B cell (primary cell): ENCODE measurements around the gene ZFP91. TPM values are rescaled to one million over a fixed set of nuclear protein-coding genes. Genes with fewer than 3 reads are reported as not detected.

Experiments used
- ATAC-seq: fragments of 200-7000 bp; cut with Tn5 transposase; one replicate; pipeline ENCODE4 v1.10.0; 2021; ENCODE audit warnings: low read depth, mild to moderate bottlenecking, moderate number of reproducible peaks, moderate library complexity
- CTCF ChIA-PET: fragments of 350-600 bp; sonication (Branson Sonifier 250); formaldehyde crosslinking; loops from one replicate; lab custom pipeline; 2021; ENCODE audit warnings: antibody characterized with exemption, inconsistent platforms; lab: Charles Lee
- POLR2A ChIA-PET: fragments of 350-600 bp; sonication (Branson Sonifier 250); formaldehyde crosslinking; loops from one replicate; lab custom pipeline; 2021; ENCODE audit warnings: antibody characterized with exemption; lab: Charles Lee
- DNase-seq: peaks from one replicate; pipeline ENCODE4 v3.0.0; 2013
- H2AFZ ChIP-seq: 2 replicates; pipeline ENCODE4 v1.6.1; 2012; ENCODE audit warnings: mild to moderate bottlenecking, low read depth, low read length; ENCODE audit not compliant: insufficient read depth, poor library complexity, severe bottlenecking
- H3K27ac ChIP-seq, 2 donors: 1 replicate in 1 of 2; 2 replicates in 1 of 2; pipeline ENCODE4 v1.5.1; 2012 to 2013; ENCODE audit warnings: low read length in 2 of 2, mild to moderate bottlenecking in 2 of 2, moderate library complexity in 1 of 2
- H3K27me3 ChIP-seq, 4 experiments: fragments of 200-600 bp in 1 of 4; sonication (generic) in 1 of 4; replicated peaks in 1 of 4; 1 replicate in 2 of 4; 2 replicates in 2 of 4; pipeline versions ENCODE4 v1.6.1 to v1.7.0; 2013 to 2016; ENCODE audit warnings: low read length in 3 of 4, mild to moderate bottlenecking in 2 of 4, mixed read lengths in 1 of 4, moderate library complexity in 1 of 4; ENCODE audit not compliant: insufficient read depth in 4 of 4, control insufficient read depth in 3 of 4; ENCODE audit errors: control extremely low read depth in 1 of 4
- H3K36me3 ChIP-seq, 2 experiments: replicated peaks in 1 of 2; 1 replicate in 1 of 2; 2 replicates in 1 of 2; pipeline versions ENCODE4 v1.6.1 to v1.7.1; 2013; ENCODE audit warnings: low read length in 1 of 2; ENCODE audit not compliant: insufficient read depth in 2 of 2, control insufficient read depth in 1 of 2; ENCODE audit errors: control extremely low read depth in 1 of 2, extremely low read depth in 1 of 2
- H3K4me1 ChIP-seq, 2 donors: fragments of 200-600 bp in 1 of 2; sonication (generic) in 1 of 2; 1 replicate in 1 of 2; 2 replicates in 1 of 2; pipeline versions ENCODE4 v1.5.1 to v1.6.1; 2013 to 2017; ENCODE audit warnings: low read length in 2 of 2; ENCODE audit not compliant: control insufficient read depth in 2 of 2, insufficient read depth in 2 of 2
- H3K4me2 ChIP-seq: replicated peaks from 2 replicates; pipeline ENCODE3; 2012; ENCODE audit warnings: mild to moderate bottlenecking, low read depth, low read length; ENCODE audit not compliant: poor library complexity, severe bottlenecking
- H3K4me3 ChIP-seq, 5 experiments: fragments of 200-600 bp in 1 of 5; sonication (generic) in 1 of 5; 1 replicate in 3 of 5; 2 replicates in 2 of 5; pipeline versions ENCODE4 v1.5.1 to v1.7.0; 2011 to 2016; ENCODE audit warnings: low read length in 4 of 5, mild to moderate bottlenecking in 4 of 5, low read depth in 2 of 5, control low read depth in 1 of 5, moderate library complexity in 1 of 5; ENCODE audit not compliant: insufficient read depth in 1 of 5; ENCODE audit errors: control extremely low read depth in 1 of 5, extremely low read depth in 1 of 5
- H3K79me2 ChIP-seq: fragments of 200-600 bp; sonication (generic); one replicate; pipeline ENCODE4 v1.6.0; 2016; ENCODE audit warnings: low read length; ENCODE audit not compliant: control insufficient read depth, insufficient read depth
- H3K9ac ChIP-seq: fragments of 200-600 bp; sonication (generic); 2 replicates; pipeline ENCODE4 v1.6.1; 2017; ENCODE audit warnings: mild to moderate bottlenecking, low read length, moderate library complexity
- H3K9me3 ChIP-seq, 3 donors: one replicate each; pipeline versions ENCODE4 v1.6.1 to v1.7.1; 2013; ENCODE audit warnings: low read length in 2 of 3; ENCODE audit not compliant: control insufficient read depth in 2 of 3, insufficient read depth in 1 of 3; ENCODE audit errors: control extremely low read depth in 1 of 3
- H4K20me1 ChIP-seq: 2 replicates; pipeline ENCODE4 v1.6.0; 2012; ENCODE audit warnings: mild to moderate bottlenecking, low read length; ENCODE audit not compliant: insufficient read depth, control insufficient read depth, poor library complexity, severe bottlenecking
- H3K27ac Mint-ChIP-seq: one replicate; pipeline ENCODE4 v1.8.0; 2021; ENCODE audit warnings: mixed read lengths
- H3K27me3 Mint-ChIP-seq: one replicate; pipeline ENCODE4 v1.8.0; 2021; ENCODE audit warnings: mixed read lengths
- H3K4me1 Mint-ChIP-seq: one replicate; pipeline ENCODE4 v1.8.0; 2021; ENCODE audit warnings: mixed read lengths
- H3K4me3 Mint-ChIP-seq: one replicate; pipeline ENCODE4 v1.8.0; 2021; ENCODE audit warnings: mixed read lengths
- H3K9me3 Mint-ChIP-seq: one replicate; pipeline ENCODE4 v1.8.0; 2022; ENCODE audit warnings: mixed read lengths; ENCODE audit not compliant: insufficient read depth
- EZH2 ChIP-seq: IDR thresholded peaks from 2 replicates; pipeline ENCODE4 v1.6.1; 2012; ENCODE audit warnings: borderline replicate concordance, low read depth, mild to moderate bottlenecking, moderate library complexity, low read length; ENCODE audit not compliant: insufficient read depth, poor library complexity, severe bottlenecking
- WGBS: methylation state at CpG from one replicate; pipeline ENCODE4 v1.1.5; 2013; ENCODE audit warnings: missing lambda C conversion rate; ENCODE audit not compliant: insufficient coverage; 5-methylcytosine and 5-hydroxymethylcytosine counted together
- intact Hi-C: fragments of 100-400 bp; cut with micrococcal nuclease; formaldehyde crosslinking; loops from one replicate; pipeline ENCODE4 v1.10.0; 2022
- polyA plus RNA-seq: library from polyadenylated mRNA; depleted of rRNA; stranded (reverse); fragments of >200 nt; gene quantifications from 2 replicates; pipeline ENCODE4 v1.2.3, GENCODE V29; 2012
- total RNA-seq, 2 donors: library from RNA; stranded (reverse); fragments of 120-200 nt in 1 of 2; gene quantifications; 1 replicate in 1 of 2; 2 replicates in 1 of 2; pipeline versions ENCODE4 v1.2.3 to v1.2.4, GENCODE V29; 2013 to 2022
- TF ChIP-seq, protein P1 (sequence below): fragments of 200-600 bp; IDR thresholded peaks from one replicate; pipeline ENCODE4 v1.8.0; 2022; ENCODE audit warnings: antibody characterized with exemption, mild to moderate bottlenecking

The ZFP91 gene
- total and polyA plus RNA-seq, 2 donors (not counting 1 experiment from before 2014, with no cell fraction given): 14.4 to 51.2 TPM

DNA sequence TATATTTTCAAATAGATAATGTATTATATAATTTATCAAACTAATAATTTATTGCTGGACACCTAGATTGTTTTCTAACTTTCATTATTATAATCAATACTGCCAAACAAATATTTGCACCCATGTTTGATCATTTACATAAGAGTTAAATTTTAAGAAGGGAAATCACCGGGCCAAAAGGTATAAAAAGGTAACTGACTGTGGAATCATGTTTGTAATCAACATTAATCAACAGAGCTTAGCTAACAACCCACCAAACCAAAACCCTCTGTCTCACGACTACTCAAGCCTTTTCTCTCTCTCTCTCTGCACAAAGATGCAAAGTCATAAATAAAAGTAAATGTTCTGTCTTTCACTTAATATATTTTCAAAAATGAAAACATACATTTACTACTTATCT lies 18.0 kb upstream of the ZFP91 start:
- ChIA-PET CTCF (interaction anchor here (1.0 to 1.9 kb wide), 3 partner anchors 12 to 37 kb away, joined by 3 to 8 read pairs (median 5); partner anchors contain the start of gene LPXN), POLR2A (no interaction called here)
- Histone ChIP-seq H3K4me3 (no peak overlapping the region), H3K9me3 (no peaks in the 10 kb centered on the region), H3K27ac (peak overlapping the region in 1 of 2 donors; percentile 49), H3K79me2 (peaks cover 67% of the 10 kb centered on the region), H3K27me3 (no peaks in the 10 kb centered on the region), H3K4me2 (no peak overlapping the region), H3K36me3 (peaks cover 15 to 33% of the 10 kb centered on the region in 2 experiments), H3K4me1 (peaks cover 18 to 22% of the 10 kb centered on the region in 2 donors), H2AFZ (no peak overlapping the region), H3K9ac (no peak overlapping the region), H4K20me1 (no peaks in the 10 kb centered on the region)
- no peak overlapping the region for H3K27ac Mint-ChIP-seq
- DNase-seq: no peak
- TF ChIP-seq, protein P1, sequence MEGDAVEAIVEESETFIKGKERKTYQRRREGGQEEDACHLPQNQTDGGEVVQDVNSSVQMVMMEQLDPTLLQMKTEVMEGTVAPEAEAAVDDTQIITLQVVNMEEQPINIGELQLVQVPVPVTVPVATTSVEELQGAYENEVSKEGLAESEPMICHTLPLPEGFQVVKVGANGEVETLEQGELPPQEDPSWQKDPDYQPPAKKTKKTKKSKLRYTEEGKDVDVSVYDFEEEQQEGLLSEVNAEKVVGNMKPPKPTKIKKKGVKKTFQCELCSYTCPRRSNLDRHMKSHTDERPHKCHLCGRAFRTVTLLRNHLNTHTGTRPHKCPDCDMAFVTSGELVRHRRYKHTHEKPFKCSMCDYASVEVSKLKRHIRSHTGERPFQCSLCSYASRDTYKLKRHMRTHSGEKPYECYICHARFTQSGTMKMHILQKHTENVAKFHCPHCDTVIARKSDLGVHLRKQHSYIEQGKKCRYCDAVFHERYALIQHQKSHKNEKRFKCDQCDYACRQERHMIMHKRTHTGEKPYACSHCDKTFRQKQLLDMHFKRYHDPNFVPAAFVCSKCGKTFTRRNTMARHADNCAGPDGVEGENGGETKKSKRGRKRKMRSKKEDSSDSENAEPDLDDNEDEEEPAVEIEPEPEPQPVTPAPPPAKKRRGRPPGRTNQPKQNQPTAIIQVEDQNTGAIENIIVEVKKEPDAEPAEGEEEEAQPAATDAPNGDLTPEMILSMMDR: no peak
- TF ChIP-seq EZH2: no peak
- no peaks in the 10 kb centered on the region for H3K27me3 Mint-ChIP-seq
- peaks cover 41% of the 10 kb centered on the region for H3K4me1 Mint-ChIP-seq
- no CpG with 5 or more reads among the region's 2 CpGs for WGBS
- no peak for ATAC-seq
- no peak overlapping the region for H3K4me3 Mint-ChIP-seq
- H3K9me3 Mint-ChIP-seq: no peaks in the 10 kb centered on the region
- intact Hi-C loops: no loop called here

DNA sequence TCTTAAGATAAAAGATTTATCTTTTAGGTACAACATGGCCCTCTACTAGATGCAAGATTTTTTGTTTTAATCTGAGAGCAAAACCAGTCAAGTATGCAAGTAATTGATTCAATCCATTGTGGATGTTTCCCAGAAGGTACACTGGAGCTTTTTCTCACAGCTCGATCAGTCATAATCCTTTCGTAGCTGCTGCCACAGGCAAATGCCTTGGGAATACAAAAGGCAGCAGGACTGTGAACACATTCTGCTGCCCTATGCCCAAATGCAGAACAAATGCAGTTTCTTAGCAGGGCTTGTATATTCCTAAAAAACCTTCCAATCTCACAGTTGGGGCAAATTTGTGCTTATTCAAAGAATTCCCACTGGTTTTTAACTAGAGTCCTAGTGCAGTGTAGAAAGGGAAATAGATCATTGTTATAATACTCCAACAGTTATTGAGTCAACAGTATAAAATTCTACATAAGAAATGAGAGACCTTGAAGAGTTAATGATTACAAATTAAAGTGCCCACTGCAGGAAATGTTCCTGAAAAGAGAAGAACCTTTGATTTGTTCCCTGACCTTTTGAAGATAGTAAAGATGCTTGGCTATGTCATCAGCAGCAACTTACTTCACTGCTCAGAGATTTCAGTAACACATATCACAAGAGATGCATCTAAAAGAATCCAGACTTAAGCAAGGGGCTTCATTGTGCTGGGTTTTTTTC lies 17.3 kb upstream of the ZFP91 start:
- Histone ChIP-seq H3K9me3 (no peaks in the 10 kb centered on the region), H3K79me2 (peaks cover 74% of the 10 kb centered on the region), H3K9ac (no peak overlapping the region), H2AFZ (no peak overlapping the region), H3K27me3 (no peaks in the 10 kb centered on the region), H4K20me1 (no peaks in the 10 kb centered on the region), H3K4me2 (no peak overlapping the region), H3K36me3 (peaks cover 15 to 33% of the 10 kb centered on the region in 2 experiments), H3K4me1 (peaks cover 18 to 22% of the 10 kb centered on the region in 2 donors), H3K4me3 (no peak overlapping the region), H3K27ac (peak overlapping the region in 1 of 2 donors; percentile 49)
- DNase-seq (no peak), ATAC-seq (no peak)
- intact Hi-C loops: no loop called here
- 100% methylated on average over 2 of the region's 2 CpGs for WGBS
- no peaks in the 10 kb centered on the region for H3K27me3 Mint-ChIP-seq
- TF ChIP-seq, protein P1: no peak
- TF ChIP-seq EZH2: no peak
- H3K27ac Mint-ChIP-seq: no peak overlapping the region
- no peaks in the 10 kb centered on the region for H3K9me3 Mint-ChIP-seq
- H3K4me1 Mint-ChIP-seq: peaks cover 42% of the 10 kb centered on the region
- H3K4me3 Mint-ChIP-seq: no peak overlapping the region
- CTCF ChIA-PET: interaction anchor here (1.0 to 1.4 kb wide), 3 partner anchors 14 to 597 kb away, joined by 3 to 5 read pairs (median 4); partner anchors contain the start of gene LPXN
- POLR2A ChIA-PET: no interaction called here
